Endothelial cell of umbilical vein (primary cell): ENCODE measurements around the gene KCNJ13. TPM values are rescaled to one million over a fixed set of nuclear protein-coding genes. Genes with fewer than 3 reads are reported as not detected.

Experiments used
- BruUV-seq: library from RNA; stranded (reverse); fragments of 400-500 nt; replicated peaks from 2 replicates; lab custom pipeline; 2021; lab: Mats Ljungman, UMichigan
- CTCF ChIA-PET: fragments of 300-600, 350-600 bp; sonication (Branson Sonifier 250); formaldehyde crosslinking; loops from one replicate; lab custom pipeline; 2021; ENCODE audit warnings: antibody characterized with exemption, inconsistent platforms; lab: Charles Lee
- POLR2A ChIA-PET: fragments of 300-600, 350-600 bp; sonication (Branson Sonifier 250); formaldehyde crosslinking; loops from one replicate; lab custom pipeline; 2021; ENCODE audit warnings: antibody characterized with exemption, inconsistent platforms; lab: Charles Lee
- DNase-seq: peaks from one replicate; pipeline ENCODE4 v3.0.0-alpha.2; 2011; ENCODE audit warnings: low read depth, low spot score
- FAIRE-seq: peaks from 2 replicates; lab custom pipeline; 2011; peaks lifted over from hg19 to GRCh38; lab: Jason Lieb, UNC
- H2AFZ ChIP-seq: 2 replicates; pipeline ENCODE4 v1.6.0; 2012; ENCODE audit warnings: low read depth, low read length, control low read depth, inconsistent platforms
- H3K27ac ChIP-seq: 2 replicates; pipeline ENCODE4 v1.5.1; 2011; ENCODE audit warnings: low read depth, mild to moderate bottlenecking, control low read depth, low read length, moderate library complexity; ENCODE audit not compliant: insufficient read depth
- H3K27me3 ChIP-seq, 2 experiments: 2 replicates each; pipeline versions ENCODE4 v1.6.0 to v1.6.1; 2011; ENCODE audit warnings: low read length in 2 of 2, mixed read lengths in 1 of 2; ENCODE audit not compliant: control insufficient read depth in 2 of 2, insufficient read depth in 2 of 2
- H3K36me3 ChIP-seq, 2 experiments: 2 replicates in 1 of 2; 3 replicates in 1 of 2; pipeline ENCODE4 v1.5.1; 2011; ENCODE audit warnings: low read length in 2 of 2, mild to moderate bottlenecking in 1 of 2, moderate library complexity in 1 of 2; ENCODE audit not compliant: control insufficient read depth in 2 of 2, insufficient read depth in 2 of 2; ENCODE audit errors: extremely low read depth in 1 of 2
- H3K4me1 ChIP-seq: 3 replicates; pipeline ENCODE4 v1.5.1; 2011; ENCODE audit warnings: mild to moderate bottlenecking, low read length; ENCODE audit not compliant: control insufficient read depth, insufficient read depth; ENCODE audit errors: extremely low read depth
- H3K4me2 ChIP-seq: 2 replicates; pipeline ENCODE4 v1.6.1; 2011; ENCODE audit warnings: low read length, control low read depth, mixed read lengths; ENCODE audit not compliant: insufficient read depth
- H3K4me3 ChIP-seq, 3 experiments: fragments of 200-600 bp in 1 of 3; sonication (generic), shearing (Covaris generic) in 1 of 3; replicated peaks in 1 of 3; 2 replicates each; pipeline ENCODE4 v1.5.1; 2011 to 2016; ENCODE audit warnings: control low read depth in 3 of 3, low read length in 3 of 3, mild to moderate bottlenecking in 2 of 3, inconsistent platforms in 1 of 3, low read depth in 1 of 3, moderate library complexity in 1 of 3; ENCODE audit not compliant: insufficient read depth in 1 of 3
- H3K79me2 ChIP-seq: 2 replicates; pipeline ENCODE4 v1.6.0; 2012; ENCODE audit warnings: low read length, inconsistent platforms; ENCODE audit not compliant: control insufficient read depth, insufficient read depth
- H3K9ac ChIP-seq: replicated peaks from 2 replicates; pipeline ENCODE3; 2011; ENCODE audit warnings: low read length, control low read depth; ENCODE audit not compliant: insufficient read depth; ENCODE audit errors: extremely low read depth
- H3K9me1 ChIP-seq: replicated peaks from 3 replicates; pipeline ENCODE4 v1.6.0; 2011; ENCODE audit warnings: mild to moderate bottlenecking, low read length; ENCODE audit not compliant: control insufficient read depth, insufficient read depth; ENCODE audit errors: extremely low read depth
- H3K9me3 ChIP-seq: replicated peaks from 2 replicates; pipeline ENCODE4 v1.5.1; 2012; ENCODE audit warnings: low read length, inconsistent platforms; ENCODE audit not compliant: control insufficient read depth, insufficient read depth
- H4K20me1 ChIP-seq: replicated peaks from 2 replicates; pipeline ENCODE3; 2011; ENCODE audit warnings: mild to moderate bottlenecking, low read length; ENCODE audit not compliant: control insufficient read depth, insufficient read depth; ENCODE audit errors: extremely low read depth
- CTCF ChIP-seq, 2 donors: IDR thresholded peaks; 1 replicate in 1 of 2; 2 replicates in 1 of 2; pipeline ENCODE4 v1.5.1; 2011; ENCODE audit warnings: low read length in 2 of 2, mild to moderate bottlenecking in 2 of 2, moderate library complexity in 2 of 2, control low read depth in 1 of 2, inconsistent platforms in 1 of 2, low read depth in 1 of 2; ENCODE audit not compliant: insufficient read depth in 1 of 2; ENCODE audit errors: extremely low read depth in 1 of 2
- EZH2 ChIP-seq: IDR thresholded peaks from 2 replicates; pipeline ENCODE4 v1.6.1; 2012; ENCODE audit warnings: borderline replicate concordance, low read depth, mild to moderate bottlenecking, moderate library complexity, low read length, inconsistent platforms; ENCODE audit not compliant: severe bottlenecking
- FOS ChIP-seq: IDR thresholded peaks from 2 replicates; pipeline ENCODE4 v1.6.1; 2011; ENCODE audit warnings: mild to moderate bottlenecking, low read length, moderate library complexity, borderline replicate concordance; ENCODE audit not compliant: insufficient read depth
- GATA2 ChIP-seq: IDR thresholded peaks from 2 replicates; pipeline ENCODE4 v1.7.0; 2011; ENCODE audit warnings: low read depth, mild to moderate bottlenecking, moderate library complexity, mixed read lengths, low read length; ENCODE audit not compliant: insufficient read length, insufficient read depth
- JUN ChIP-seq: IDR thresholded peaks from 2 replicates; pipeline ENCODE4 v1.6.1; 2011; ENCODE audit warnings: borderline replicate concordance, low read depth; ENCODE audit not compliant: insufficient read length, insufficient read depth
- MAX ChIP-seq: IDR thresholded peaks from 2 replicates; pipeline ENCODE4 v1.6.1; 2011; ENCODE audit not compliant: insufficient read depth, insufficient read length
- MYC ChIP-seq: IDR thresholded peaks from one replicate; pipeline ENCODE4 v1.6.1; 2011; ENCODE audit warnings: mild to moderate bottlenecking, low read depth, low read length
- POLR2A ChIP-seq: IDR thresholded peaks from 2 replicates; pipeline ENCODE4 v1.6.1; 2012; ENCODE audit warnings: low read depth, mild to moderate bottlenecking, control low read depth, low read length
- POLR2AphosphoS5 ChIP-seq: IDR thresholded peaks from 2 replicates; pipeline ENCODE4 v1.6.1; 2012; ENCODE audit warnings: low read depth, mild to moderate bottlenecking, control low read depth, low read length, moderate library complexity; ENCODE audit not compliant: insufficient read depth
- dilution Hi-C: fragments of 300-500 bp; cut with MboI; formaldehyde crosslinking; loops from one replicate; pipeline ENCODE4 v1.15.0; 2019; ENCODE audit warnings: low sequenced_read_pairs; ENCODE audit not compliant: extremely low pct_ligation_motif_present
- intact Hi-C: fragments of 100-400 bp; cut with micrococcal nuclease; formaldehyde crosslinking; loops from one replicate; pipeline ENCODE4 v1.10.0; 2022
- polyA plus RNA-seq, 4 experiments: library from polyadenylated mRNA; depleted of rRNA in 3 of 4; stranded (reverse) in 3 of 4; unstranded in 1 of 4; fragments of >200 nt; gene quantifications; 2 replicates each; pipeline versions ENCODE4 v1.2.1 to v1.2.3, GENCODE V29; 2011 to 2012; ENCODE audit warnings: missing spikeins in 1 of 4
- total RNA-seq: library from RNA; stranded (reverse); gene quantifications from 2 replicates; pipeline ENCODE4 v1.2.3, GENCODE V29; 2021

The KCNJ13 gene
- total and polyA plus RNA-seq, 2 donors (not counting 3 experiments of a cell fraction or from before 2014, with no cell fraction given), result not detected

GRCh38 chr2:232721882-232722281 lies 54.5 kb downstream of the KCNJ13 start:
- FAIRE-seq (no peak), DNase-seq (no peak)
- TF ChIP-seq GATA2, result no peak
- TF ChIP-seq FOS, result no peak
- TF ChIP-seq POLR2AphosphoS5, result no peak
- TF ChIP-seq MAX, result no peak
- TF ChIP-seq JUN, result no peak
- no peak for TF ChIP-seq CTCF (IDR thresholded peaks at IDR 0.05; ENCODE audit: extremely low read depth in 1 of 2, insufficient read depth in 1 of 2, low read depth in 1 of 2, low read length in 2 of 2)
- TF ChIP-seq MYC, result no peak
- no peak for TF ChIP-seq EZH2
- TF ChIP-seq POLR2A, result no peak
- H3K79me2 ChIP-seq, result peaks cover 74% of the 10 kb centered on the region
- no peaks in the 10 kb centered on the region for H3K4me1 ChIP-seq
- H3K9ac ChIP-seq, result no peak overlapping the region
- no peaks in the 10 kb centered on the region for H4K20me1 ChIP-seq
- H3K27ac ChIP-seq, result no peak overlapping the region
- BruUV-seq, result no TSS peak
- no peak overlapping the region for H2AFZ ChIP-seq
- ChIA-PET POLR2A (no interaction called here), CTCF (no interaction called here)
- H3K27me3 ChIP-seq, result no peaks in the 10 kb centered on the region
- H3K9me3 ChIP-seq, result no peaks in the 10 kb centered on the region
- intact Hi-C loops (no loop called here), dilution Hi-C loops (no loop called here)
- no peak overlapping the region for H3K4me2 ChIP-seq
- no peak overlapping the region for H3K4me3 ChIP-seq
- no peaks in the 10 kb centered on the region for H3K9me1 ChIP-seq
- peaks cover 0 to 6% of the 10 kb centered on the region in 2 experiments for H3K36me3 ChIP-seq
